ENCODE measurements around the gene CAMK2B. TPM values are rescaled to one million over a fixed set of nuclear protein-coding genes. Genes with fewer than 3 reads are reported as not detected.

The CAMK2B gene
- total RNA-seq, 1 donor from 2014 or later: not detected

DNA sequence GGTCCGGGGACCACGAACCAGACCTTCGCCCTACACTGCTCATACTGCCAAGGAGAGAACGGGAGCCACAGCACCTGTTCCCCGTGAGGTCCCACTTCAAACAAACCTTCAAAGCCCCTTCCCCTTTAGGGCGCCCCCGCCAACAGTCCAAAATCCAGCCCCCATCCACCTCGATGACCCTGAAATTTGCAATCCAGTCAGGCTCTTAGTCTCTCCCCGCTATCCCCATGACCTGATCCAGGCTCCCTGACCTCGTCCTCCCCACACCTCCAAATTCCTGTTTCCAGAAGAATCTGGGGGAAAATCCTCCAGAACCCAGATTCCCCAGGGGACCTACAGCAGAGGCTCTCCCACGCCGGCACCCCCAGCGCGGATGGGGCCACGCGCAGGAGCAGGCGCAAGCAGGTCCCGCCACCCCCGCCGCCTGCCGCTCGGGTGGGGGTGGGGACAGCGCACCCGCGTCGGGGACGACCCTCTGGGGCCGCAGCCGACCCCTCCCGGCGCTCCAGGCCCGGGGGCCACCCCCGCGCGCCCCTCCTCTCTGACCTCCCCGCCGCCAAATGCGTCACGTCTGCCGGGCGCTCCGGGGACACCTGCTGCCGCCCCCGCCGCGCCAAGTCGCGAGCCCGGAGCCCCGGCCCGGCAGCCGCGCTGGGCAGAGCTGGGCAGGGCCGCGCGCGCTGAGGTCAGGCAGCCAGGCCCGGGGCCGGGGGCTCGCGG lies 753 bp downstream of the CAMK2B start:
- TF ChIP-seq, protein P1, sequence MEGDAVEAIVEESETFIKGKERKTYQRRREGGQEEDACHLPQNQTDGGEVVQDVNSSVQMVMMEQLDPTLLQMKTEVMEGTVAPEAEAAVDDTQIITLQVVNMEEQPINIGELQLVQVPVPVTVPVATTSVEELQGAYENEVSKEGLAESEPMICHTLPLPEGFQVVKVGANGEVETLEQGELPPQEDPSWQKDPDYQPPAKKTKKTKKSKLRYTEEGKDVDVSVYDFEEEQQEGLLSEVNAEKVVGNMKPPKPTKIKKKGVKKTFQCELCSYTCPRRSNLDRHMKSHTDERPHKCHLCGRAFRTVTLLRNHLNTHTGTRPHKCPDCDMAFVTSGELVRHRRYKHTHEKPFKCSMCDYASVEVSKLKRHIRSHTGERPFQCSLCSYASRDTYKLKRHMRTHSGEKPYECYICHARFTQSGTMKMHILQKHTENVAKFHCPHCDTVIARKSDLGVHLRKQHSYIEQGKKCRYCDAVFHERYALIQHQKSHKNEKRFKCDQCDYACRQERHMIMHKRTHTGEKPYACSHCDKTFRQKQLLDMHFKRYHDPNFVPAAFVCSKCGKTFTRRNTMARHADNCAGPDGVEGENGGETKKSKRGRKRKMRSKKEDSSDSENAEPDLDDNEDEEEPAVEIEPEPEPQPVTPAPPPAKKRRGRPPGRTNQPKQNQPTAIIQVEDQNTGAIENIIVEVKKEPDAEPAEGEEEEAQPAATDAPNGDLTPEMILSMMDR (conservative IDR thresholded peaks at IDR 0.05; ENCODE audit: low read depth, low read length): no peak
- DNase-seq (ENCODE audit: low read depth): no peak
- no peak overlapping the region for H3K4me3 ChIP-seq (ENCODE audit: low read depth, low read length)

DNA sequence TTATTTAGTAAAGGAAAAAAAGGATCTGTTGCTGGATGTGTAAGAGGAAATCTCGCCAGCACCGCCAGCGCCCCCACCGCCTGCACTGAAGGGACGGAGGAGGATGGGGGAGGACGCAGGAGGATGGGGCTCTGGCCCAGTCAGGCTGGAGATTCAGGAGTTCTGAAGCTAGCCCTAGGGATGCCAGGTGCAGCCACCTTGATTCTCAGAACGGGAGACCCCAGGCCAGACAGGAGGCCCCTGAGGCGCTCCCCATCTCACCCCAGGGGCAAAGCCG lies 1.3 kb downstream of the CAMK2B start:
- DNase-seq (ENCODE audit: low read depth): no peak
- no peak overlapping the region for H3K4me3 ChIP-seq (ENCODE audit: low read depth, low read length)
- TF ChIP-seq, protein P1 (conservative IDR thresholded peaks at IDR 0.05; ENCODE audit: low read depth, low read length): no peak

DNA sequence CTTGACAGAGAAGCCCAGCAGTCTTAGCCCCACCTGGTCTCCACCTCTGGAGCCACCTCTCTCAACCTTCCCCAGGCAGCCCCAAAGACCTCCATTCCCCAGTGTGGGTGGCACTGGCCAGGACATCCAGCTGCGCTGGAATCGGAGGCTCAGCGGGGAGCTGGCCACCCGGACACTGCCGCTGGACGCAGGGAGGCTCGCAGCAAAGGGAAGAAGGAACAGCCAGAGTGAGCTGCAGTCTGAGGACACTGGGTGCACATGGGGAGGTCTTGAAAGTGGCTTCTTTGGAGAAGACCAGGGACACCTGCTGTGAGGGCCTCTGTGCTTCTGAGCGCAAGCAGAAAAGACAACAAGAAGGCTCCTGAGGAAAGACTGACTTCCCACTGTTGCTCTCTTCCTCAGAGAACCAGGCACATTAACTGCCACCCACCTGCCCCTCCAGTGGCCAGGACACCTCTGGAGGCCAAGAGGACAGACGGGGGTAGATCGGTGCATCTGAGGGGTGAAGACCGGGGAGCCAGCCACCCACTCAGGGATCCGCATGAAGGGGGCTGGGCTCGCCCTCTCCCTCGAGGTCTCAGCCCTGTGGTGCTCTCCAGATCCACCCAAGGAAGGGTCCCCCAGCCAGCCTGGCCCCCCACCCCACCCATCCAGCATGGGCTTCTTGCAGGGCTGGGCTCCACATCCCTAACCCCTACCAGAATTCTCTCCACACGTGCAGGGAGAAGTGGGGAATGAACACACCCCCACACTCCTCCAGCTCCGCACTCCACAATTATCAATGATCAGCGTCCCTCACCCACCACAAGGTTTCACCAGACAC lies 1.8 kb downstream of the CAMK2B start:
- TF ChIP-seq, protein P1 (conservative IDR thresholded peaks at IDR 0.05; ENCODE audit: low read depth, low read length): no peak
- no peak overlapping the region for H3K4me3 ChIP-seq (ENCODE audit: low read depth, low read length)
- DNase-seq (ENCODE audit: low read depth): no peak

DNA sequence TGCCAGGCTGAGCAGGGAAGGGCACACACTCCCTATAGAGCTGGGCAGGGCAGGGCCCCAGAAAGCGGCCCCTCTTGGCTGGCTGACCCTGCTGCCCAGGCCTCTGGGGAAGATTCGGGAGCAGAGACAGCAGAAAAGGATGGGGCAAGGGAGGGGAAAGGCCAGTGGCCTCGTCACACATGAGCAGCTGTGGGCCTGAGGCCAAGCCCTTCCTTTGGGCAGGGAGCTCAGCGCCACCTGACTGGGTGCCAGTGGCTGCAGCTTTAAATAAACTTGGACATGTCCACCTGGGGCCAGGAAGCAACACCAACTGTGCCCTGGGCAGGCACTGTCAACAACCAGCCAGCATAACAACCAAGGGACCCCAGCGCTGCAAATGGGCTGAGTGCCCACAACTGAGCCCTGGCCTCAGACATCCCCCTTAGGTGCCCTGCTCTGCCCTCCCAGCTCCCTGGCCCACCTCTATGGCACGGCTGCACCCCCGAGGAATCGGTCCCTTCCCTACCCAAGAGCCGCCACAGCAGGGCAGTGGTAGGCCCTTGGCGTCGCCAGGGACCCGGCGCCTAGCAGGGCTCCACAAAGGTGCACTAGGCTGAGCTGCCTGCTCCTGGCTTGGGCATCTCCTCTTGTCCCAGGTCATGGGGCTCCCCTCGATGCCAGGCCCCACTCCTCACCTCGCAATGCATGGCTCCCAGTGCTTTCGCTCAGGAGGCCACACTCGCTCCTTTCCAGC lies 2.6 kb downstream of the CAMK2B start:
- TF ChIP-seq, protein P1 (conservative IDR thresholded peaks at IDR 0.05; ENCODE audit: low read depth, low read length): no peak
- no peak for DNase-seq (ENCODE audit: low read depth)
- H3K4me3 ChIP-seq (ENCODE audit: low read depth, low read length): no peak overlapping the region

DNA sequence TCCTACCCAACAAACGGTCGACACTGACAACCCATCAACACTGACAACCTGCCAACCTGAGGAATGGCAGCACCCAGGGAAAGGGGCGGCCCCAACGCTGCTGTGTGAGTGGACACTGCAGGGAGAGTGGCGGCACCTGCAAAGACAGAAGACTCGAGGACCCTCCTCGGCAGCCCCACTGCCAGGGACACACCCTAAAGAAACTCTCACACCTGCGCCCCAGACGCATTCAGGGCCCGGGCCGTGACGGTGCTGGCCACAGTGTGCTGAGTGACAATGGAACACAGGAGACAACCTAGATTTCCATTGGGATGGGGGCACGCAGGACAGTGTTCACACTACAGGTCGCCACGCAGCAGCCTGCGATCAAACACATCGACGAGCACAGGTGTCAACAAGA lies 3.6 kb downstream of the CAMK2B start:
- H3K4me3 ChIP-seq (ENCODE audit: low read depth, low read length): no peak overlapping the region
- DNase-seq (ENCODE audit: low read depth): no peak
- TF ChIP-seq, protein P1 (conservative IDR thresholded peaks at IDR 0.05; ENCODE audit: low read depth, low read length): no peak

DNA sequence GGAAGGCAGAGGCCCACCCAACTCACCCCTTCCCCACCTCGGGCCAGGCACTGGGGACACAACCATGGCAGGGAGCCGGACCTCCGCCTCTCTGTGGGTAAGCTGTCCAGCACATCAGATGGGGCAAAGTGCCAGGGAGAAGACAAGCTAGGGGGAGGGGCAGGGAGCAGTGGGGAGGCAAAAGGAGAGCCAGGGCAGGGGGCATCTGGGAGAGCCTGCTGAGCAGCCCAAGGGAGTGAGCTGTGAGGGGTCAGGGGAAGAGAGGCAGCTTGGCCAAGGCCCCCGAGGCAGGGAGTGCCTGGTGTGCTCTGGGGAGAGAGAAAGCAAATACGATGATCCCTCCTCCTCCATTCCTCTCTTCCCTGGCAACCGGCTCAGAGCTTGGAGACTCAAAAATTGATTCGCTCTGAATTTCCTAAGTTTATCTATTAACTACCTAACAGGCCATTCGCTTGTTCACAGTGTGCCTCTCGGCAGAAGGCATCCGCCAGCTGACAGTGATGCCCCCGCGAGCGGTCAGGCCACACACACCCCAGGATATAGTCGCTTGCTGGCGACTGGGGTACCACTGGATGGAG lies 4.5 kb downstream of the CAMK2B start:
- H3K4me3 ChIP-seq (ENCODE audit: low read depth, low read length): peak overlapping the region; percentile 47
- DNase-seq (ENCODE audit: low read depth): no peak
- TF ChIP-seq, protein P1 (conservative IDR thresholded peaks at IDR 0.05; ENCODE audit: low read depth, low read length): no peak

Data from epithelial cell of proximal tubule (primary cell).